Measurements from ENCODE around the gene CYLD.

CYLD gene

GRCh38 chr16:50836121-50836621 is 94.3 kb downstream of the CYLD start:
- H3K27ac ChIP-seq, result no peak overlapping the region
- TF ChIP-seq CTCF (IDR thresholded peaks at IDR 0.05), result no peak
- DNase-seq (ENCODE audit: low spot score), result no peak
- H3K4me3 ChIP-seq, result no peak overlapping the region

GRCh38 chr16:50837324-50837723 is 95.4 kb downstream of the CYLD start:
- TF ChIP-seq CTCF (IDR thresholded peaks at IDR 0.05), result no peak
- peak; percentile 12 for DNase-seq (ENCODE audit: low spot score)
- no peak overlapping the region for H3K4me3 ChIP-seq
- H3K27ac ChIP-seq, result no peak overlapping the region

GRCh38 chr16:50838165-50838564 is 96.3 kb downstream of the CYLD start:
- no peak for TF ChIP-seq CTCF (IDR thresholded peaks at IDR 0.05)
- no peak overlapping the region for H3K4me3 ChIP-seq
- DNase-seq (ENCODE audit: low spot score), result peak; percentile 11
- H3K27ac ChIP-seq, result no peak overlapping the region

GRCh38 chr16:50838885-50839284 is 97.0 kb downstream of the CYLD start:
- no peak for DNase-seq (ENCODE audit: low spot score)
- H3K27ac ChIP-seq, result no peak overlapping the region
- TF ChIP-seq CTCF (IDR thresholded peaks at IDR 0.05), result no peak
- no peak overlapping the region for H3K4me3 ChIP-seq

GRCh38 chr16:50839356-50839755 is 97.5 kb downstream of the CYLD start:
- Histone ChIP-seq H3K4me3 (no peak overlapping the region), H3K27ac (no peak overlapping the region)
- no peak for TF ChIP-seq CTCF (IDR thresholded peaks at IDR 0.05)
- DNase-seq (ENCODE audit: low spot score), result no peak

- no peak overlapping the region for H3K4me3 ChIP-seq
- TF ChIP-seq CTCF (IDR thresholded peaks at IDR 0.05), result no peak
- no peak overlapping the region for H3K27ac ChIP-seq
- DNase-seq (ENCODE audit: low spot score), result no peak
These were observed 98.2 kb downstream of the CYLD start for GRCh38 chr16:50839920-50840729.

All from coronary artery (tissue), 2 donors.